HCT116 (cell line): Measurements from ENCODE around the gene MARS1. TPM values are rescaled to one million over a fixed set of nuclear protein-coding genes. Genes with fewer than 3 reads are reported as not detected.

ENCODE experiments used
- ATAC-seq: fragments of 200-7000 bp; cut with Tn5 transposase; 2 replicates; pipeline ENCODE4 v1.9.1; 2020; ENCODE audit warnings: mild to moderate bottlenecking, moderate library complexity
- BruUV-seq: library from RNA; stranded (reverse); fragments of 400-500 nt; replicated peaks from 2 replicates; lab custom pipeline; 2021; lab: Mats Ljungman, UMichigan
- CTCF ChIA-PET: fragments of 300-600 bp; sonication (Branson Sonifier 250); formaldehyde crosslinking; loops from one replicate; lab custom pipeline; 2021; ENCODE audit warnings: antibody characterized with exemption; lab: Charles Lee
- POLR2A ChIA-PET: fragments of 300-600, 350-600 bp; sonication (Branson Sonifier 250); formaldehyde crosslinking; loops from one replicate; lab custom pipeline; 2021; ENCODE audit warnings: antibody characterized with exemption; lab: Charles Lee
- RAD21 ChIA-PET, 2 experiments: fragments of 300-600 bp; sonication (Branson Sonifier 250); formaldehyde crosslinking; loops; one replicate each; lab custom pipeline; 2023; ENCODE audit warnings: low total read pairs in 2 of 2; ENCODE audit not compliant: uncharacterized antibody in 2 of 2, unreplicated experiment in 2 of 2, low non-redundant PET in 1 of 2; lab: Charles Lee
- DNase-seq: peaks from one replicate; pipeline ENCODE4 v3.0.0-alpha.2; 2010; ENCODE audit warnings: low read depth, low spot score
- H2AFZ ChIP-seq: fragments of 200-600 bp; shearing (Covaris generic), sonication (generic); 2 replicates; pipeline ENCODE4 v1.6.1; 2017; ENCODE audit warnings: low read depth, mixed run types, mixed read lengths, antibody characterized with exemption, low read length; ENCODE audit not compliant: poor library complexity, severe bottlenecking
- H3K27ac ChIP-seq: 2 replicates; pipeline ENCODE4 v1.5.1; 2012; ENCODE audit warnings: low read depth, low read length
- H3K27me3 ChIP-seq: fragments of 200-600 bp; sonication (generic); 2 replicates; pipeline ENCODE4 v1.6.1; 2016; ENCODE audit warnings: mixed run types, low read length, mixed read lengths; ENCODE audit not compliant: insufficient read depth
- H3K36me3 ChIP-seq, 2 experiments: fragments of 200-500 bp in 1 of 2; fragments of 200-600 bp in 1 of 2; sonication (Bioruptor generic) in 1 of 2; sonication (generic) in 1 of 2; 2 replicates each; pipeline versions ENCODE4 v1.5.1 to v1.6.1; 2014 to 2016; ENCODE audit warnings: low read length in 2 of 2, inconsistent platforms in 1 of 2, mixed read lengths in 1 of 2, mixed run types in 1 of 2; ENCODE audit not compliant: insufficient read depth in 2 of 2, control insufficient read depth in 1 of 2
- H3K4me1 ChIP-seq, 2 experiments: fragments of 200-600 bp in 1 of 2; sonication (generic) in 1 of 2; 2 replicates each; pipeline versions ENCODE4 v1.5.1 to v1.6.1; 2012 to 2017; ENCODE audit warnings: low read length in 2 of 2, inconsistent platforms in 1 of 2, mild to moderate bottlenecking in 1 of 2, mixed read lengths in 1 of 2, mixed run types in 1 of 2, moderate library complexity in 1 of 2; ENCODE audit not compliant: insufficient read depth in 2 of 2, control insufficient read depth in 1 of 2
- H3K4me2 ChIP-seq: fragments of 200-600 bp; sonication (generic); 2 replicates; pipeline ENCODE4 v1.6.1; 2017; ENCODE audit warnings: mixed run types, low read length, mixed read lengths
- H3K4me3 ChIP-seq, 2 experiments: fragments of 200-600 bp in 1 of 2; sonication (generic) in 1 of 2; replicated peaks in 1 of 2; 2 replicates each; pipeline ENCODE4 v1.5.1; 2011 to 2016; ENCODE audit warnings: low read length in 2 of 2, control low read depth in 1 of 2, low read depth in 1 of 2, mild to moderate bottlenecking in 1 of 2, mixed read lengths in 1 of 2, mixed run types in 1 of 2
- H3K79me2 ChIP-seq: fragments of 200-600 bp; sonication (generic); 2 replicates; pipeline ENCODE4 v1.6.1; 2017; ENCODE audit warnings: mild to moderate bottlenecking, mixed run types, low read length, moderate library complexity, mixed read lengths; ENCODE audit not compliant: insufficient read depth
- H3K9ac ChIP-seq: fragments of 200-600 bp; sonication (generic); 2 replicates; pipeline ENCODE4 v1.6.1; 2016; ENCODE audit warnings: low read length, mixed read lengths
- H3K9me2 ChIP-seq: fragments of 200-600 bp; sonication (generic), shearing (Covaris generic); 2 replicates; pipeline ENCODE4 v1.6.1; 2017; ENCODE audit warnings: mixed run types, mild to moderate bottlenecking, moderate library complexity; ENCODE audit not compliant: insufficient read depth
- H3K9me3 ChIP-seq, 2 experiments: fragments of 200-500 bp in 1 of 2; fragments of 200-600 bp in 1 of 2; sonication (Bioruptor generic) in 1 of 2; sonication (generic) in 1 of 2; 2 replicates each; pipeline ENCODE4 v1.6.1; 2014 to 2017; ENCODE audit warnings: low read length in 2 of 2, mixed read lengths in 2 of 2, inconsistent platforms in 1 of 2, low read depth in 1 of 2, mild to moderate bottlenecking in 1 of 2, mixed run types in 1 of 2, moderate library complexity in 1 of 2; ENCODE audit not compliant: control insufficient read depth in 1 of 2, insufficient read depth in 1 of 2
- H4K20me1 ChIP-seq: fragments of 200-600 bp; sonication (generic), shearing (Covaris generic); 2 replicates; pipeline ENCODE4 v1.6.1; 2017; ENCODE audit warnings: mixed run types, mild to moderate bottlenecking, moderate library complexity; ENCODE audit not compliant: insufficient read depth
- CBX3 ChIP-seq: IDR thresholded peaks from 2 replicates; pipeline ENCODE4 v1.6.1; 2012; ENCODE audit warnings: low read depth
- ELF1 ChIP-seq: IDR thresholded peaks from 2 replicates; pipeline ENCODE4 v1.6.1; 2012; ENCODE audit warnings: low read depth, borderline replicate concordance
- EZH2phosphoT487 ChIP-seq: fragments of 200-600 bp; IDR thresholded peaks from 2 replicates; pipeline ENCODE4 v1.6.1; 2018; ENCODE audit warnings: antibody characterized with exemption, borderline replicate concordance
- FOSL1 ChIP-seq: IDR thresholded peaks from 2 replicates; pipeline ENCODE4 v1.6.1; 2012; ENCODE audit warnings: low read depth
- POLR2AphosphoS5 ChIP-seq: IDR thresholded peaks from 2 replicates; pipeline ENCODE4 v1.6.1; 2011; ENCODE audit warnings: mild to moderate bottlenecking, low read depth, low read length, moderate library complexity
- TCF7L2 ChIP-seq: IDR thresholded peaks from 2 replicates; pipeline ENCODE4 v1.7.0; 2011; ENCODE audit warnings: borderline replicate concordance, inconsistent platforms; ENCODE audit not compliant: insufficient read depth, insufficient read length; ENCODE audit errors: extremely low read depth
- intact Hi-C: fragments of 100-400 bp; cut with micrococcal nuclease; formaldehyde crosslinking; loops from 2 replicates; pipeline ENCODE4 v1.10.0; 2022
- total RNA-seq: library from RNA; stranded (reverse); gene quantifications from one replicate; pipeline ENCODE4 v1.2.1, GENCODE V29; 2021; ENCODE audit not compliant: unreplicated experiment
- TF ChIP-seq, protein P1 (sequence below): IDR thresholded peaks from 2 replicates; pipeline ENCODE4 v1.6.1; 2011; ENCODE audit warnings: mild to moderate bottlenecking, low read length, moderate library complexity; ENCODE audit not compliant: insufficient replicate concordance; ENCODE audit errors: extremely low read depth
- TF ChIP-seq, protein P2 (sequence below): IDR thresholded peaks from 2 replicates; pipeline ENCODE4 v1.6.1; 2012; ENCODE audit warnings: low read depth

The MARS1 gene
- total RNA-seq, 1 experiment from 2014 or later, result 344 TPM

DNA sequence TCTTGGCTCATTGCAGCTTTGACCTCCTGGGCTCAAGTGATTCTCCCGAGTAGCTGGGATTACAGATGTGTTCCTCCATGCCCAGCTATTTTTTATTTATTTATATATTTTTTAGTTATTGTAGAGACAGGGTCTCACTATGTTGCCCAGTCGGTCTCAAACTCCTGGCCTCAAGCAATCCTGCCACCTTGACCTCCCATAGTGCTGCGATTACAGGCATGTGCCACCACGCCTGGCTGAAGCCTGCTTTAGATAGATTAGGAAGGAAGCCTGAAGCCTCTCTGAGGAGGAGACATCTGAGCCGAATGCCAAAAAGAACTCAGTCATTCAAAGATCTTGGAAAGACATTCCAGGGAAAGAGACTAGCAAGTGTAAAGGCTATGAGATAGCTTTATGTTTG lies 43.1 kb upstream of the MARS1 start:
- CTCF ChIA-PET, result interaction anchor here (1.4 kb wide), 1 partner anchor 11 kb away, joined by 8 read pairs; the partner anchor contains the start of gene INHBE
- no peak for ATAC-seq
- POLR2A ChIA-PET, result no interaction called here

More for the DNA sequence above, 43.1 kb upstream of the MARS1 start:
- no peak for DNase-seq
- Histone ChIP-seq H2AFZ (no peak overlapping the region), H3K27me3 (no peaks in the 10 kb centered on the region), H3K4me2 (no peak overlapping the region), H3K36me3 (no peaks in the 10 kb centered on the region), H3K4me1 (no peaks in the 10 kb centered on the region), H3K4me3 (no peak overlapping the region), H3K9me3 (peaks cover 0 to 8% of the 10 kb centered on the region in 2 experiments; a peak in 1 of 4 replicates), H3K79me2 (no peaks in the 10 kb centered on the region), H3K9me2 (no peaks in the 10 kb centered on the region), H4K20me1 (no peaks in the 10 kb centered on the region), H3K27ac (no peak overlapping the region), H3K9ac (no peak overlapping the region)
- intact Hi-C loops, result no loop called here
- BruUV-seq, result no TSS peak
- TF ChIP-seq CBX3 (no peak), FOSL1 (no peak), POLR2AphosphoS5 (no peak), EZH2phosphoT487 (no peak), ELF1 (no peak), TCF7L2 (no peak)
- TF ChIP-seq, protein P1, sequence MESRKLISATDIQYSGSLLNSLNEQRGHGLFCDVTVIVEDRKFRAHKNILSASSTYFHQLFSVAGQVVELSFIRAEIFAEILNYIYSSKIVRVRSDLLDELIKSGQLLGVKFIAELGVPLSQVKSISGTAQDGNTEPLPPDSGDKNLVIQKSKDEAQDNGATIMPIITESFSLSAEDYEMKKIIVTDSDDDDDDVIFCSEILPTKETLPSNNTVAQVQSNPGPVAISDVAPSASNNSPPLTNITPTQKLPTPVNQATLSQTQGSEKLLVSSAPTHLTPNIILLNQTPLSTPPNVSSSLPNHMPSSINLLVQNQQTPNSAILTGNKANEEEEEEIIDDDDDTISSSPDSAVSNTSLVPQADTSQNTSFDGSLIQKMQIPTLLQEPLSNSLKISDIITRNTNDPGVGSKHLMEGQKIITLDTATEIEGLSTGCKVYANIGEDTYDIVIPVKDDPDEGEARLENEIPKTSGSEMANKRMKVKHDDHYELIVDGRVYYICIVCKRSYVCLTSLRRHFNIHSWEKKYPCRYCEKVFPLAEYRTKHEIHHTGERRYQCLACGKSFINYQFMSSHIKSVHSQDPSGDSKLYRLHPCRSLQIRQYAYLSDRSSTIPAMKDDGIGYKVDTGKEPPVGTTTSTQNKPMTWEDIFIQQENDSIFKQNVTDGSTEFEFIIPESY, result no peak
- TF ChIP-seq, protein P2, sequence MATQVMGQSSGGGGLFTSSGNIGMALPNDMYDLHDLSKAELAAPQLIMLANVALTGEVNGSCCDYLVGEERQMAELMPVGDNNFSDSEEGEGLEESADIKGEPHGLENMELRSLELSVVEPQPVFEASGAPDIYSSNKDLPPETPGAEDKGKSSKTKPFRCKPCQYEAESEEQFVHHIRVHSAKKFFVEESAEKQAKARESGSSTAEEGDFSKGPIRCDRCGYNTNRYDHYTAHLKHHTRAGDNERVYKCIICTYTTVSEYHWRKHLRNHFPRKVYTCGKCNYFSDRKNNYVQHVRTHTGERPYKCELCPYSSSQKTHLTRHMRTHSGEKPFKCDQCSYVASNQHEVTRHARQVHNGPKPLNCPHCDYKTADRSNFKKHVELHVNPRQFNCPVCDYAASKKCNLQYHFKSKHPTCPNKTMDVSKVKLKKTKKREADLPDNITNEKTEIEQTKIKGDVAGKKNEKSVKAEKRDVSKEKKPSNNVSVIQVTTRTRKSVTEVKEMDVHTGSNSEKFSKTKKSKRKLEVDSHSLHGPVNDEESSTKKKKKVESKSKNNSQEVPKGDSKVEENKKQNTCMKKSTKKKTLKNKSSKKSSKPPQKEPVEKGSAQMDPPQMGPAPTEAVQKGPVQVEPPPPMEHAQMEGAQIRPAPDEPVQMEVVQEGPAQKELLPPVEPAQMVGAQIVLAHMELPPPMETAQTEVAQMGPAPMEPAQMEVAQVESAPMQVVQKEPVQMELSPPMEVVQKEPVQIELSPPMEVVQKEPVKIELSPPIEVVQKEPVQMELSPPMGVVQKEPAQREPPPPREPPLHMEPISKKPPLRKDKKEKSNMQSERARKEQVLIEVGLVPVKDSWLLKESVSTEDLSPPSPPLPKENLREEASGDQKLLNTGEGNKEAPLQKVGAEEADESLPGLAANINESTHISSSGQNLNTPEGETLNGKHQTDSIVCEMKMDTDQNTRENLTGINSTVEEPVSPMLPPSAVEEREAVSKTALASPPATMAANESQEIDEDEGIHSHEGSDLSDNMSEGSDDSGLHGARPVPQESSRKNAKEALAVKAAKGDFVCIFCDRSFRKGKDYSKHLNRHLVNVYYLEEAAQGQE, result no peak
- RAD21 ChIA-PET, result no interaction called here
